RKO (cell line): ENCODE measurements around the gene SLC7A1.
"Not testable (repeated sequence)": the region's sequence is repeated elsewhere in the genome, so short reads cannot be mapped to it uniquely, and the experiment has no call there.

Experiments
- DNase-seq: peaks from one replicate; pipeline ENCODE4 v3.0.0-alpha.2; 2016; ENCODE audit warnings: low spot score

SLC7A1 gene

GRCh38 chr13:29595380-29596063, at the start of gene SLC7A1:
Gene SLC7A1, minus strand, starts transcription at chr13:29595688. Its CDS starts 59,500 bp downstream, at chr13:29536188.
- peak; percentile 90 for DNase-seq

- no peak for DNase-seq
These were observed 45.2 kb upstream of the SLC7A1 start for GRCh38 chr13:29640665-29641064.

GRCh38 chr13:29636831-29637230, 41.3 kb upstream of the SLC7A1 start:
- DNase-seq = not testable (repeated sequence)

GRCh38 chr13:29624997-29625396, 29.5 kb upstream of the SLC7A1 start:
- DNase-seq = no peak

- no peak for DNase-seq
These were observed 26.4 kb upstream of the SLC7A1 start for GRCh38 chr13:29621841-29622240.

- no peak for DNase-seq
These were observed 25.7 kb upstream of the SLC7A1 start for GRCh38 chr13:29621051-29621800.

GRCh38 chr13:29619995-29620394, 24.5 kb upstream of the SLC7A1 start:
- DNase-seq = no peak

- DNase-seq = no peak
These were observed 17.6 kb upstream of the SLC7A1 start for GRCh38 chr13:29613101-29613500.

GRCh38 chr13:29607465-29607864, 12.0 kb upstream of the SLC7A1 start:
- DNase-seq = no peak

GRCh38 chr13:29605860-29606526, 10.5 kb upstream of the SLC7A1 start:
- DNase-seq = no peak

- no peak for DNase-seq
These were observed 2.8 kb upstream of the SLC7A1 start for GRCh38 chr13:29598321-29598720.

GRCh38 chr13:29597706-29598105, 2.2 kb upstream of the SLC7A1 start:
- DNase-seq = no peak

- DNase-seq = no peak
These were observed 1.8 kb upstream of the SLC7A1 start for GRCh38 chr13:29597246-29597645.

- no peak for DNase-seq
These were observed 553 bp upstream of the SLC7A1 start for GRCh38 chr13:29596064-29596418.

- DNase-seq = peak; percentile 72
These were observed 643 bp downstream of the SLC7A1 start for GRCh38 chr13:29594710-29595379.

- DNase-seq = peak; percentile 82
These were observed 1.2 kb downstream of the SLC7A1 start for GRCh38 chr13:29594303-29594709.

GRCh38 chr13:29593605-29594297, 1.7 kb downstream of the SLC7A1 start:
- DNase-seq = peak; percentile 25

- DNase-seq = no peak
These were observed 4.2 kb downstream of the SLC7A1 start for GRCh38 chr13:29591310-29591709.

- no peak for DNase-seq
These were observed 5.5 kb downstream of the SLC7A1 start for GRCh38 chr13:29589967-29590366.

GRCh38 chr13:29589234-29589633, 6.3 kb downstream of the SLC7A1 start:
- no peak for DNase-seq

GRCh38 chr13:29587645-29588044, 7.8 kb downstream of the SLC7A1 start:
- DNase-seq = no peak
